ENCODE measurements around the gene TAC4.

GRCh38 chr17:49880291-49881053 is 32.6 kb upstream of the TAC4 start:
- TF ChIP-seq, protein P1, sequence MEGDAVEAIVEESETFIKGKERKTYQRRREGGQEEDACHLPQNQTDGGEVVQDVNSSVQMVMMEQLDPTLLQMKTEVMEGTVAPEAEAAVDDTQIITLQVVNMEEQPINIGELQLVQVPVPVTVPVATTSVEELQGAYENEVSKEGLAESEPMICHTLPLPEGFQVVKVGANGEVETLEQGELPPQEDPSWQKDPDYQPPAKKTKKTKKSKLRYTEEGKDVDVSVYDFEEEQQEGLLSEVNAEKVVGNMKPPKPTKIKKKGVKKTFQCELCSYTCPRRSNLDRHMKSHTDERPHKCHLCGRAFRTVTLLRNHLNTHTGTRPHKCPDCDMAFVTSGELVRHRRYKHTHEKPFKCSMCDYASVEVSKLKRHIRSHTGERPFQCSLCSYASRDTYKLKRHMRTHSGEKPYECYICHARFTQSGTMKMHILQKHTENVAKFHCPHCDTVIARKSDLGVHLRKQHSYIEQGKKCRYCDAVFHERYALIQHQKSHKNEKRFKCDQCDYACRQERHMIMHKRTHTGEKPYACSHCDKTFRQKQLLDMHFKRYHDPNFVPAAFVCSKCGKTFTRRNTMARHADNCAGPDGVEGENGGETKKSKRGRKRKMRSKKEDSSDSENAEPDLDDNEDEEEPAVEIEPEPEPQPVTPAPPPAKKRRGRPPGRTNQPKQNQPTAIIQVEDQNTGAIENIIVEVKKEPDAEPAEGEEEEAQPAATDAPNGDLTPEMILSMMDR (IDR thresholded peaks at IDR 0.05): peak; percentile 92 to 98 (median 98)
- TF ChIP-seq POLR2A (IDR thresholded peaks at IDR 0.05): no peak

Measured in breast epithelium (tissue), 3 donors.